Measurements from ENCODE around the gene PARD3B. TPM values are rescaled to one million over a fixed set of nuclear protein-coding genes. Genes with fewer than 3 reads are reported as not detected.

PARD3B gene
- total and polyA plus RNA-seq, 2 of the 13 experiments (the other 11 are each of a cell fraction or from before 2014, with no cell fraction given), result 0.71 to 2.3 TPM

DNA sequence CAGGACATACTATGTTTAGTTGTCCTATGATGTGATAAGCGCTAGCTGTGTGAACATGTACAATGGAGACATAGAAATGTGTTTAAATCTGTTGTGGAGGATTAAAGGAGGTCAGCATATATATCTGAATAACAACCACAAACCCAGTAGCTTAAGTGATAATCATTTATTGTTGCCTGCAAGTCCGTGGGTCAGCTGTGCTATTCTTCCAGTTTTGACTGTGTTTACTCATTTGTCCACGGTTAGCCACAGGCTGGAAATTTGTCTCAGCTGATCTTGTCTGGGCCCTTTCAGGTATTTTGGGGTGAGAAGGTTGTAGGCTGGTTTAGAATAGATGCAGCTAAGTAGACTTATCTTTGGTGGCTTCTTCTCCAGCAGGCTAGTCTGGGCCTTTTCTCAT lies 110.4 kb downstream of the PARD3B start:
- ChIA-PET POLR2A (no interaction called here), CTCF (ENCODE audit: low intra/inter-chr PET ratio, low total read pairs) (no interaction called here)
- TF ChIP-seq KAT2B (IDR thresholded peaks at IDR 0.05; ENCODE audit: borderline replicate concordance, low read depth, low read length) (no peak), ZNF331 (CRISPR knock-in tag; IDR thresholded peaks at IDR 0.05) (no peak), CSRNP2 (CRISPR knock-in tag; conservative IDR thresholded peaks at IDR 0.05; ENCODE audit: low read depth) (no peak), ZNF33B (CRISPR knock-in tag; IDR thresholded peaks at IDR 0.05) (no peak), ZNF34 (CRISPR knock-in tag; IDR thresholded peaks at IDR 0.05; ENCODE audit: borderline replicate concordance) (no peak), GABPB1 (CRISPR knock-in tag; IDR thresholded peaks at IDR 0.05) (no peak), ZNF605 (CRISPR knock-in tag; IDR thresholded peaks at IDR 0.05) (no peak), MAF1 (CRISPR knock-in tag; IDR thresholded peaks at IDR 0.05; ENCODE audit: borderline replicate concordance) (no peak), RBM39 (IDR thresholded peaks at IDR 0.05; ENCODE audit: low read depth, low read length, poor library complexity, severe bottlenecking) (no peak), ZNF230 (CRISPR knock-in tag; IDR thresholded peaks at IDR 0.05) (no peak), TARDBP (CRISPR knock-in tag; IDR thresholded peaks at IDR 0.05) (no peak)
- Histone ChIP-seq H2AFZ (ENCODE audit: low read length) (no peak overlapping the region), H3K79me2 (ENCODE audit: insufficient read depth, low read length) (no peaks in the 10 kb centered on the region), H3K27ac (ENCODE audit: extremely low read length, insufficient read depth, low read length) (no peak overlapping the region), H3K9ac (ENCODE audit: insufficient read depth, low read depth, low read length) (no peak overlapping the region), H3K27me3 (ENCODE audit: control insufficient read depth in 1 of 2, insufficient read depth in 2 of 2, low read length in 2 of 2) (no peaks in the 10 kb centered on the region), H3K36me3 (replicated peaks in 1 of 2; ENCODE audit: control insufficient read depth in 1 of 2, insufficient read depth in 2 of 2, low read length in 2 of 2) (no peaks in the 10 kb centered on the region), H3K9me3 (ENCODE audit: low read length) (peaks cover 69% of the 10 kb centered on the region), H3K4me1 (ENCODE audit: insufficient read depth, low read length) (no peaks in the 10 kb centered on the region), H3K4me3 (replicated peaks in 1 of 3; ENCODE audit: insufficient read depth in 1 of 3, low read depth in 2 of 3, low read length in 3 of 3) (no peak overlapping the region), H4K20me1 (ENCODE audit: insufficient read depth, low read length) (no peaks in the 10 kb centered on the region), H3K4me2 (ENCODE audit: low read depth, low read length) (no peak overlapping the region)
- WGBS (ENCODE audit: low lambda C conversion rate), result 39% methylated on average over 3 of the region's 3 CpGs
- intact Hi-C loops (cut with micrococcal nuclease; ENCODE audit: unreplicated experiment), result no loop called here
- DNase-seq (ENCODE audit: low spot score) (no peak), ATAC-seq (no peak), FAIRE-seq (no peak)
- in situ Hi-C loops (cut with HindIII; ENCODE audit: extremely low pct_ligation_motif_present, low pct_unique_long_range_greater_than_20kb), result no loop called here
- no TSS peak for BruUV-seq (replicated peaks)

Data from HepG2 (cell line).